Adipocyte (in vitro differentiated cells): ENCODE results near the gene STBD1.
"Not testable (repeated sequence)": the region's sequence is repeated elsewhere in the genome, so short reads cannot be mapped to it uniquely, and the experiment has no call there.

Experiments used
- DNase-seq: peaks from one replicate; pipeline ENCODE4 v3.0.0-alpha.2; 2015; ENCODE audit warnings: low read depth
- H3K27me3 ChIP-seq: replicated peaks from 2 replicates; pipeline ENCODE4 v1.7.0; 2013; ENCODE audit warnings: mild to moderate bottlenecking, low read length, moderate library complexity; ENCODE audit not compliant: control insufficient read depth, insufficient read depth
- H3K36me3 ChIP-seq: 2 replicates; pipeline ENCODE4 v1.7.0; 2013; ENCODE audit warnings: low read length, mild to moderate bottlenecking, moderate library complexity; ENCODE audit not compliant: control insufficient read depth, insufficient read depth, severe bottlenecking
- H3K4me1 ChIP-seq: 2 replicates; pipeline ENCODE4 v1.7.0; 2013; ENCODE audit warnings: mild to moderate bottlenecking, low read length, moderate library complexity; ENCODE audit not compliant: control insufficient read depth, insufficient read depth
- H3K4me3 ChIP-seq: 2 replicates; pipeline ENCODE4 v1.7.0; 2013; ENCODE audit warnings: mild to moderate bottlenecking, low read length, moderate library complexity
- H3K9ac ChIP-seq: 2 replicates; pipeline ENCODE4 v1.7.0; 2013; ENCODE audit warnings: mild to moderate bottlenecking, low read length, moderate library complexity
- H3K9me3 ChIP-seq: 2 replicates; pipeline ENCODE4 v1.7.0; 2013; ENCODE audit warnings: mild to moderate bottlenecking, low read length, moderate library complexity; ENCODE audit not compliant: control insufficient read depth

STBD1 gene

GRCh38 chr4:76334885-76335284 lies 28.4 kb downstream of the STBD1 start:
- peaks cover 3% of the 10 kb centered on the region for H3K27me3 ChIP-seq
- H3K4me3 ChIP-seq, result no peak overlapping the region
- DNase-seq, result no peak
- no peaks in the 10 kb centered on the region for H3K4me1 ChIP-seq
- no peaks in the 10 kb centered on the region for H3K36me3 ChIP-seq
- no peak overlapping the region for H3K9ac ChIP-seq
- no peaks in the 10 kb centered on the region for H3K9me3 ChIP-seq

GRCh38 chr4:76339364-76339763 lies 32.8 kb downstream of the STBD1 start:
- DNase-seq, result peak; percentile 3
- Histone ChIP-seq H3K4me1 (peaks cover 7% of the 10 kb centered on the region), H3K27me3 (peaks cover 3% of the 10 kb centered on the region), H3K9ac (no peak overlapping the region), H3K4me3 (no peak overlapping the region), H3K36me3 (no peaks in the 10 kb centered on the region), H3K9me3 (no peaks in the 10 kb centered on the region)

GRCh38 chr4:76341063-76341462 lies 34.5 kb downstream of the STBD1 start:
- DNase-seq, result peak; percentile 68
- Histone ChIP-seq H3K36me3 (no peaks in the 10 kb centered on the region), H3K27me3 (peaks cover 3% of the 10 kb centered on the region), H3K9ac (no peak overlapping the region), H3K9me3 (peaks cover 4% of the 10 kb centered on the region), H3K4me3 (no peak overlapping the region), H3K4me1 (peaks cover 7% of the 10 kb centered on the region)

- DNase-seq, result no peak
- H3K27me3 ChIP-seq, result peaks cover 3% of the 10 kb centered on the region
These were observed 35.7 kb downstream of the STBD1 start for GRCh38 chr4:76342191-76342590.

GRCh38 chr4:76342803-76343202 lies 36.3 kb downstream of the STBD1 start:
- Histone ChIP-seq H3K4me1 (peaks cover 7% of the 10 kb centered on the region), H3K27me3 (peaks cover 2% of the 10 kb centered on the region), H3K4me3 (no peak overlapping the region), H3K36me3 (no peaks in the 10 kb centered on the region), H3K9me3 (peaks cover 4% of the 10 kb centered on the region), H3K9ac (no peak overlapping the region)
- no peak for DNase-seq

More at GRCh38 chr4:76342191-76342590, 35.7 kb downstream of the STBD1 start:
- Histone ChIP-seq H3K9me3 (peaks cover 4% of the 10 kb centered on the region), H3K4me1 (peaks cover 7% of the 10 kb centered on the region), H3K4me3 (no peak overlapping the region), H3K36me3 (no peaks in the 10 kb centered on the region), H3K9ac (no peak overlapping the region)

- DNase-seq, result no peak
- Histone ChIP-seq H3K9ac (no peak overlapping the region), H3K9me3 (peaks cover 12% of the 10 kb centered on the region), H3K4me3 (no peak overlapping the region), H3K36me3 (no peaks in the 10 kb centered on the region), H3K27me3 (peaks cover 4% of the 10 kb centered on the region), H3K4me1 (no peaks in the 10 kb centered on the region)
These were observed 48.3 kb downstream of the STBD1 start for GRCh38 chr4:76354517-76355473.

- peaks cover 4% of the 10 kb centered on the region for H3K27me3 ChIP-seq
- no peak overlapping the region for H3K4me3 ChIP-seq
- H3K36me3 ChIP-seq, result no peaks in the 10 kb centered on the region
- peaks cover 16% of the 10 kb centered on the region for H3K9me3 ChIP-seq
- DNase-seq, result no peak
- H3K4me1 ChIP-seq, result no peaks in the 10 kb centered on the region
- H3K9ac ChIP-seq, result no peak overlapping the region
These were observed 51.4 kb downstream of the STBD1 start for GRCh38 chr4:76357981-76358380.

- H3K4me1 ChIP-seq, H3K27me3 ChIP-seq, DNase-seq, H3K9ac ChIP-seq, H3K36me3 ChIP-seq, H3K4me3 ChIP-seq: not testable (repeated sequence)
- H3K9me3 ChIP-seq, result peaks cover 16% of the 10 kb centered on the region
These were observed 53.4 kb downstream of the STBD1 start for GRCh38 chr4:76359881-76360466.
